Activated gamma-delta T cell treated with Interleukin-2 at 50 U/mL for 16 hours (primary cell): ENCODE results near the gene SLC6A8.
"Not testable (repeated sequence)": the region's sequence is repeated elsewhere in the genome, so short reads cannot be mapped to it uniquely, and the experiment has no call there.

ENCODE experiments used
- DNase-seq: peaks from one replicate; pipeline ENCODE4 v3.0.0-alpha.2; 2020

SLC6A8 gene

DNA sequence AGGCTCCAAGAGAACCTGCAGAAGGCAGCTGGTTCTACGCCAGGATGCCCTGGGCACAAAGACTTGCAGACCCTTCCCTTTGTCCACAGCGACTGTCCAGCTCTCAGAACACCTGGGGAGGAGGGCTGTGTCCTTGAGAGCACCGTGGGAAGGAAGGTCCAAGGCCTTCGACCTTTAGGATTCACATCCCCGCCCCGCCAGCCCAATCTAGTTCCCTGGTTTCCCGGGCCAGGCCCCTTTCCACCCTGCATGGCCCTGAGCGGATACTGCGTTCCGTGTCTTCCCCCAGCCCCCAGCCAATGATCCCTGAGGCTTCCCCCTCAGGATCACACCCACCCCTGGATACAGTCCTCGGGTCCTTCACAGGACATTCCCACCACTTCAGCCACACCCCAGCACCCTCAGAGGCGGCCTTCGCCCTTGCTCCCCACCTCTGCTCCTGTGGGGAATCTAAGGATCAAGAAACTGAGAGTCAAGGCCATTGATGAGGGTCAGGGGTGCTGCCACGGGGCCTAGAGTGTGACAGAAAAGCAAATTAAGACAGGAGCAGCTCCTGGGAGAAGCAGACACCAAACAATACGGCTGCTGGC lies 46.0 kb downstream of the SLC6A8 start:
- DNase-seq, result no peak

- no peak for DNase-seq
Measured at GRCh38 chrX:153734871-153735270, 47.1 kb downstream of the SLC6A8 start.

GRCh38 chrX:153735274-153735673 lies 47.5 kb downstream of the SLC6A8 start:
- DNase-seq, result no peak

DNA sequence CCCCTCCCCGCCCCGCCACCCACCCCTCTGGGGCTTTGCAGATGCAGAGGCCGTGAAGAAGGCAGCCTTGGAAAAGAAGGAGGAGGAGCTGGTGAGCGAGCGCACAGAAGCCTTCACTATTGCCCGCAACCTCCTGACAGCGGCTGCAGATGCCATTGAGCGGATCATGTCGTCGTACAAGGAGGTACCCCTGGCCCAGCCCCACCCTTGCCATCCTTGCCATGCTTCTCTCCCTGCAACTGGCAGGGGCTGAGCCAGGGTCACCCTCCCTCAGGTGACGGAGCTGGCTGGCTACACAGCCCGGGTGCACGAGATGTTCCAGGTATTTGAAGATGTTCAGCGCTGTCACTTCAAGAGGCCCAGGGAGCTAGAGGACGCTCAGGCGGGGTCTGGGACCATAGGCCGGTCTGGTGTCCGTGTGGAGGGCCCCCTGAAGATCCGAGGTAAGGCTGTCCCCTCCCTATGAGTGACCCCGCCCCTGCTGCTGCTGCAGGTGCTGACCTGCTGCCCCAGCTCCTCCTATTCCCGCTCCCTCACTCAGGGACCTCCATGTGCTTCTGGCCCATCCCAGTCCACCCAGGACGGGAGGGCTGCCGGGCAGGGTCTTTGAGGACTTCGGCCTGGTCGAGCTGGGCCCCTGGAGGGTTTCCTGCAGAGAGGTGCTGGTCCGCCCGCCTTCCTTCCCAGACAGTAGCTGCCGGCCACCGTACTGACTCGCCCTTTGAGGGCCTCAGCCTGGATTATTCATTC lies 48.5 kb downstream of the SLC6A8 start:
- no peak for DNase-seq

GRCh38 chrX:153736871-153737441 lies 49.2 kb downstream of the SLC6A8 start:
- no peak for DNase-seq

- no peak for DNase-seq
Measured at GRCh38 chrX:153738056-153738605, 50.4 kb downstream of the SLC6A8 start.

GRCh38 chrX:153739754-153740486 lies 52.2 kb downstream of the SLC6A8 start:
- DNase-seq, result no peak

DNA sequence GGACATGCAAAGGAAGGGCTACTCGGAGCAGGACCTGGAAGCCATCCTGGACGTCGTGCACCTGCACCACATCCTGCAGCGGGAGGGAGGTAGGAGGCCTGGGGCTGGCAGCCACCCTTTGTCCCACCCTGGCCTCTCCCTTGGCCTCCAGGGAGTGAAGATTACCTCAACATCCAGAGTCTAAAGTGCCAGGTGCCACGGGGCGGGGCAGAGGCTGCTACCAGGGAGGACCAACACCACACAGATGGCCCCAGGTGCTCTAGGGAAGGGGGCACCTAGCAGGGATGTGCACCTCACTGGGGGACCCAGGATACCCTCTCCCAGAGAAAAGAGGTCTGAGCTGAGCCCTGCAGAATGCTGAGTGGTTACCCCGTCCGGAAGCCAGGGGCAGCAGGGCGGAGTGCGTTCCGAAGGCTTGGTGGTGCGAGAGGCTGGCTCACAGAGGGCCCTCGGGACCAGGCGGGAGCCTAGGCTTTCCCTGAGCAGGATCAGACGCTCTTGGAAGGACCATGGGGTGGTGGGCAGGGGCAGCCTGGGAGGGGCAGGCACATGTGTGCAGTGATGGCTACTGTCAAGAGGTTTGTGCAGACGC lies 53.0 kb downstream of the SLC6A8 start:
- no peak for DNase-seq

- DNase-seq, result no peak
Measured at GRCh38 chrX:153741446-153741845, 53.7 kb downstream of the SLC6A8 start.

DNA sequence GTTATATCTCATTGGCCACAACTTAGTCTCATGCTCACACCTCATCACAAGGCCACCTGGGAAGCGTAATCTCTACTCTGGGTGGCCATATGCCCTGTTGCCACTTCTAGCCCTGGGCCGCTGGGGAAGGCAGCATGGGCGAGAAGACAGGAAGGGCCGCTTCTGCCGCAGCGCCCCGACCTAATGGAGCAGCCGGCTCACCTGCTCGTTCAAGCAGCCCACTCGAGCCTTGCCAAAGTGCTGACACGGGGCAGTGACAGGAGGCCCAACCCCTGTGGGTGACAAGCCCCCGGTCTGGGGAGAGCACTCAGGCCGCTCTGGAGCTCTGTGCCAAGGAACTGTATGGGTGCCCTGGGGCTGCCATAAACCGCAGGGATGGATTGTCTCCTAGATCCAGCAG lies 54.4 kb downstream of the SLC6A8 start:
- not testable (repeated sequence) for DNase-seq

DNA sequence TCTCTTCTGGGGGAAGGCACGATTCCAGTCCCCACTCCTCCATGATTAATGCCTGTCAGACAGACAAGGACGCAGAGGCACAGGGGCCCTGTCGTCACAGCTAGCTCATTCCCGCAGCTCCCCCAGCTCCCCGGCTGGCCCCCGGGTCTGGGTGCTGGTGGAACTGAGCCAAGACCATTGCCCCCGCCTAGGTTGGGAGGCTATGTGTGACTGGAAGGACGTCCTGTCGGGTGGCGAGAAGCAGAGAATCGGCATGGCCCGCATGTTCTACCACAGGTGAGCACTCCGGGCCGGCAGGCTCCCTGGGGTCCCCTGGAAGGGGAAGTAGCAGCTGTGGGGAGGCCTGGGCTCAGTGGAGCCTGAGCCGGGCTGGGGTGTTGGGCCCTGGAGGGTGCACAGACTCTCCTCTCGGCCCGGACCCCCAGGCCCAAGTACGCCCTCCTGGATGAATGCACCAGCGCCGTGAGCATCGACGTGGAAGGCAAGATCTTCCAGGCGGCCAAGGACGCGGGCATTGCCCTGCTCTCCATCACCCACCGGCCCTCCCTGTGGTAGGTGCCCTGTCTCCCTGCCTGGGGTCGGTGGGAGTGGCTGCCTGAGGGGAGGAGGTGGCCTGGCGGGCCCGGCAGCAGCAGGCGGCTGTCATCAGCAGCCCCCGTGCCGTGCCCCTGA lies 55.2 kb downstream of the SLC6A8 start:
- not testable (repeated sequence) for DNase-seq

- not testable (repeated sequence) for DNase-seq
Measured at GRCh38 chrX:153743468-153744209, 55.9 kb downstream of the SLC6A8 start.

GRCh38 chrX:153744210-153745066 lies 56.7 kb downstream of the SLC6A8 start:
- DNase-seq, result no peak

GRCh38 chrX:153745067-153745433 lies 57.3 kb downstream of the SLC6A8 start:
- DNase-seq, result not testable (repeated sequence)
